B cell (primary cell): ENCODE measurements around the gene C16orf54. TPM values are rescaled to one million over a fixed set of nuclear protein-coding genes. Genes with fewer than 3 reads are reported as not detected.

Source experiments
- ATAC-seq: fragments of 200-7000 bp; cut with Tn5 transposase; one replicate; pipeline ENCODE4 v1.10.0; 2021; ENCODE audit warnings: low read depth, mild to moderate bottlenecking, moderate number of reproducible peaks, moderate library complexity
- CTCF ChIA-PET: fragments of 350-600 bp; sonication (Branson Sonifier 250); formaldehyde crosslinking; loops from one replicate; lab custom pipeline; 2021; ENCODE audit warnings: antibody characterized with exemption, inconsistent platforms; lab: Charles Lee
- POLR2A ChIA-PET: fragments of 350-600 bp; sonication (Branson Sonifier 250); formaldehyde crosslinking; loops from one replicate; lab custom pipeline; 2021; ENCODE audit warnings: antibody characterized with exemption; lab: Charles Lee
- DNase-seq: peaks from one replicate; pipeline ENCODE4 v3.0.0; 2013
- H2AFZ ChIP-seq: 2 replicates; pipeline ENCODE4 v1.6.1; 2012; ENCODE audit warnings: mild to moderate bottlenecking, low read depth, low read length; ENCODE audit not compliant: insufficient read depth, poor library complexity, severe bottlenecking
- H3K27ac ChIP-seq, 2 donors: 1 replicate in 1 of 2; 2 replicates in 1 of 2; pipeline ENCODE4 v1.5.1; 2012 to 2013; ENCODE audit warnings: low read length in 2 of 2, mild to moderate bottlenecking in 2 of 2, moderate library complexity in 1 of 2
- H3K27me3 ChIP-seq, 4 experiments: fragments of 200-600 bp in 1 of 4; sonication (generic) in 1 of 4; replicated peaks in 1 of 4; 1 replicate in 2 of 4; 2 replicates in 2 of 4; pipeline versions ENCODE4 v1.6.1 to v1.7.0; 2013 to 2016; ENCODE audit warnings: low read length in 3 of 4, mild to moderate bottlenecking in 2 of 4, mixed read lengths in 1 of 4, moderate library complexity in 1 of 4; ENCODE audit not compliant: insufficient read depth in 4 of 4, control insufficient read depth in 3 of 4; ENCODE audit errors: control extremely low read depth in 1 of 4
- H3K36me3 ChIP-seq, 2 experiments: replicated peaks in 1 of 2; 1 replicate in 1 of 2; 2 replicates in 1 of 2; pipeline versions ENCODE4 v1.6.1 to v1.7.1; 2013; ENCODE audit warnings: low read length in 1 of 2; ENCODE audit not compliant: insufficient read depth in 2 of 2, control insufficient read depth in 1 of 2; ENCODE audit errors: control extremely low read depth in 1 of 2, extremely low read depth in 1 of 2
- H3K4me1 ChIP-seq, 2 donors: fragments of 200-600 bp in 1 of 2; sonication (generic) in 1 of 2; 1 replicate in 1 of 2; 2 replicates in 1 of 2; pipeline versions ENCODE4 v1.5.1 to v1.6.1; 2013 to 2017; ENCODE audit warnings: low read length in 2 of 2; ENCODE audit not compliant: control insufficient read depth in 2 of 2, insufficient read depth in 2 of 2
- H3K4me2 ChIP-seq: replicated peaks from 2 replicates; pipeline ENCODE3; 2012; ENCODE audit warnings: mild to moderate bottlenecking, low read depth, low read length; ENCODE audit not compliant: poor library complexity, severe bottlenecking
- H3K4me3 ChIP-seq, 5 experiments: fragments of 200-600 bp in 1 of 5; sonication (generic) in 1 of 5; 1 replicate in 3 of 5; 2 replicates in 2 of 5; pipeline versions ENCODE4 v1.5.1 to v1.7.0; 2011 to 2016; ENCODE audit warnings: low read length in 4 of 5, mild to moderate bottlenecking in 4 of 5, low read depth in 2 of 5, control low read depth in 1 of 5, moderate library complexity in 1 of 5; ENCODE audit not compliant: insufficient read depth in 1 of 5; ENCODE audit errors: control extremely low read depth in 1 of 5, extremely low read depth in 1 of 5
- H3K79me2 ChIP-seq: fragments of 200-600 bp; sonication (generic); one replicate; pipeline ENCODE4 v1.6.0; 2016; ENCODE audit warnings: low read length; ENCODE audit not compliant: control insufficient read depth, insufficient read depth
- H3K9ac ChIP-seq: fragments of 200-600 bp; sonication (generic); 2 replicates; pipeline ENCODE4 v1.6.1; 2017; ENCODE audit warnings: mild to moderate bottlenecking, low read length, moderate library complexity
- H3K9me3 ChIP-seq, 3 donors: one replicate each; pipeline versions ENCODE4 v1.6.1 to v1.7.1; 2013; ENCODE audit warnings: low read length in 2 of 3; ENCODE audit not compliant: control insufficient read depth in 2 of 3, insufficient read depth in 1 of 3; ENCODE audit errors: control extremely low read depth in 1 of 3
- H4K20me1 ChIP-seq: 2 replicates; pipeline ENCODE4 v1.6.0; 2012; ENCODE audit warnings: mild to moderate bottlenecking, low read length; ENCODE audit not compliant: insufficient read depth, control insufficient read depth, poor library complexity, severe bottlenecking
- H3K27ac Mint-ChIP-seq: one replicate; pipeline ENCODE4 v1.8.0; 2021; ENCODE audit warnings: mixed read lengths
- H3K27me3 Mint-ChIP-seq: one replicate; pipeline ENCODE4 v1.8.0; 2021; ENCODE audit warnings: mixed read lengths
- H3K4me1 Mint-ChIP-seq: one replicate; pipeline ENCODE4 v1.8.0; 2021; ENCODE audit warnings: mixed read lengths
- H3K4me3 Mint-ChIP-seq: one replicate; pipeline ENCODE4 v1.8.0; 2021; ENCODE audit warnings: mixed read lengths
- H3K9me3 Mint-ChIP-seq: one replicate; pipeline ENCODE4 v1.8.0; 2022; ENCODE audit warnings: mixed read lengths; ENCODE audit not compliant: insufficient read depth
- EZH2 ChIP-seq: IDR thresholded peaks from 2 replicates; pipeline ENCODE4 v1.6.1; 2012; ENCODE audit warnings: borderline replicate concordance, low read depth, mild to moderate bottlenecking, moderate library complexity, low read length; ENCODE audit not compliant: insufficient read depth, poor library complexity, severe bottlenecking
- WGBS: methylation state at CpG from one replicate; pipeline ENCODE4 v1.1.5; 2013; ENCODE audit warnings: missing lambda C conversion rate; ENCODE audit not compliant: insufficient coverage; 5-methylcytosine and 5-hydroxymethylcytosine counted together
- intact Hi-C: fragments of 100-400 bp; cut with micrococcal nuclease; formaldehyde crosslinking; loops from one replicate; pipeline ENCODE4 v1.10.0; 2022
- polyA plus RNA-seq: library from polyadenylated mRNA; depleted of rRNA; stranded (reverse); fragments of >200 nt; gene quantifications from 2 replicates; pipeline ENCODE4 v1.2.3, GENCODE V29; 2012
- total RNA-seq, 2 donors: library from RNA; stranded (reverse); fragments of 120-200 nt in 1 of 2; gene quantifications; 1 replicate in 1 of 2; 2 replicates in 1 of 2; pipeline versions ENCODE4 v1.2.3 to v1.2.4, GENCODE V29; 2013 to 2022
- TF ChIP-seq, protein P1 (sequence below): fragments of 200-600 bp; IDR thresholded peaks from one replicate; pipeline ENCODE4 v1.8.0; 2022; ENCODE audit warnings: antibody characterized with exemption, mild to moderate bottlenecking

The C16orf54 gene
- total and polyA plus RNA-seq, 2 donors (not counting 1 experiment from before 2014, with no cell fraction given) = 44.0 to 68.3 TPM

DNA sequence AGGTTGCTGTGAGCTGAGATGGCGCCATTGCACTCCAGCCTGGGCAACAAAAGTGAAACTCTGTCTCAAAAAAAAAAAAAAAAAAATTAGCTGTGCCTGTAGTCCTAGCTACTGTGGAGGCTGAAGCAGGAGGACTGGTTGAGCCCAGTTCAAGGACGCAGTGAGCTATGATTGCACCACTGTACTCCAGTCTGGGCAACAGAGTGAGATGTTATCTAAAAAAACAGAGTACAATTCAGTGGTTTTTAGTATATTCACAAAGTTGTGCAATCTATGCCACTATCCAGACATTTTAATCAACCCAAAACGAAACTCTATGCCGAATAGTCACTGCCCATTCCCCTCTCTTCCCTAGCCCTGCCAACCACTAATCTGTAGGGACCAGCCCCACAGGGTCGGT, 25.1 kb downstream of the C16orf54 start:
- 83% methylated on average over 3 of the region's 5 CpGs for WGBS
- POLR2A ChIA-PET = interaction anchor here (0.7 to 1.3 kb wide), 2 partner anchors 45 to 84 kb away, joined by 4 read pairs; no protein-coding TSS in a partner anchor
- Histone ChIP-seq H2AFZ (no peak overlapping the region), H3K9ac (no peak overlapping the region), H3K4me2 (no peak overlapping the region), H3K4me3 (no peak overlapping the region), H3K4me1 (peaks cover 0 to 3% of the 10 kb centered on the region in 2 donors), H3K9me3 (no peaks in the 10 kb centered on the region), H4K20me1 (no peaks in the 10 kb centered on the region), H3K27ac (no peak overlapping the region), H3K27me3 (no peaks in the 10 kb centered on the region), H3K36me3 (no peaks in the 10 kb centered on the region), H3K79me2 (no peaks in the 10 kb centered on the region)
- no peak for DNase-seq
- ATAC-seq = no peak
- CTCF ChIA-PET = interaction anchor here (0.9 to 6.1 kb wide), 10 partner anchors 11 to 126 kb away, joined by 3 to 63 read pairs (median 4); partner anchors contain the start of gene KIF22
- peak overlapping the region; percentile 23 for H3K4me3 Mint-ChIP-seq
- peaks cover 6% of the 10 kb centered on the region for H3K4me1 Mint-ChIP-seq
- intact Hi-C loops = loop anchor here (1.0 kb wide), 1 partner anchor 20 kb away; no protein-coding TSS in a partner anchor
- TF ChIP-seq, protein P1, sequence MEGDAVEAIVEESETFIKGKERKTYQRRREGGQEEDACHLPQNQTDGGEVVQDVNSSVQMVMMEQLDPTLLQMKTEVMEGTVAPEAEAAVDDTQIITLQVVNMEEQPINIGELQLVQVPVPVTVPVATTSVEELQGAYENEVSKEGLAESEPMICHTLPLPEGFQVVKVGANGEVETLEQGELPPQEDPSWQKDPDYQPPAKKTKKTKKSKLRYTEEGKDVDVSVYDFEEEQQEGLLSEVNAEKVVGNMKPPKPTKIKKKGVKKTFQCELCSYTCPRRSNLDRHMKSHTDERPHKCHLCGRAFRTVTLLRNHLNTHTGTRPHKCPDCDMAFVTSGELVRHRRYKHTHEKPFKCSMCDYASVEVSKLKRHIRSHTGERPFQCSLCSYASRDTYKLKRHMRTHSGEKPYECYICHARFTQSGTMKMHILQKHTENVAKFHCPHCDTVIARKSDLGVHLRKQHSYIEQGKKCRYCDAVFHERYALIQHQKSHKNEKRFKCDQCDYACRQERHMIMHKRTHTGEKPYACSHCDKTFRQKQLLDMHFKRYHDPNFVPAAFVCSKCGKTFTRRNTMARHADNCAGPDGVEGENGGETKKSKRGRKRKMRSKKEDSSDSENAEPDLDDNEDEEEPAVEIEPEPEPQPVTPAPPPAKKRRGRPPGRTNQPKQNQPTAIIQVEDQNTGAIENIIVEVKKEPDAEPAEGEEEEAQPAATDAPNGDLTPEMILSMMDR = no peak
- no peak for TF ChIP-seq EZH2
- H3K27ac Mint-ChIP-seq = no peak overlapping the region
- no peaks in the 10 kb centered on the region for H3K9me3 Mint-ChIP-seq
- H3K27me3 Mint-ChIP-seq = no peaks in the 10 kb centered on the region

DNA sequence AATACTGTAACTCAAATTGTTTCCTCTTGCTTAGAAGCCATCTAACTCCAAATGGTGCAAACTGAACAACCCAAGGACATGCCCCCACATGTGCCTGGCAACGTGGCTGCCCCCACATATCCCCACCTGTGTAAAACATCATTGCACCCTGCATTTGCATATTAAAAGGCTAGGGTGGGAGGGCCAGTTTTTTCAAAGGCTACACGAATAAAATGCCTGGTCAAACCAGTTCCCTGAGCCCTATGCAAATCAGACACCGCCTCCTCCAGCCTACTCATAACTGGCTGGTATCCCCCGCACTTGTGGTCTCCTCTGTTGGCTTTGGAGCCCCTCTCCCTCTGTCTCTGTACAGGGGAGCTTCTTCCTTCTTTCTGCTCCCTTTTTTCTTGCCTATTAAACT, 26.7 kb downstream of the C16orf54 start:
- Mint-ChIP-seq H3K27ac (no peak overlapping the region), H3K27me3 (no peaks in the 10 kb centered on the region), H3K4me1 (peaks cover 6% of the 10 kb centered on the region), H3K4me3 (no peak overlapping the region), H3K9me3 (no peaks in the 10 kb centered on the region)
- H3K4me2 ChIP-seq = no peak overlapping the region
- no peaks in the 10 kb centered on the region for H3K36me3 ChIP-seq
- H4K20me1 ChIP-seq = no peaks in the 10 kb centered on the region
- ChIA-PET POLR2A (no interaction called here), CTCF (interaction anchor here (6.1 kb wide), 1 partner anchor 19 kb away, joined by 63 read pairs; no protein-coding TSS in a partner anchor)
- no peak for TF ChIP-seq EZH2
- TF ChIP-seq, protein P1 = no peak
- H3K79me2 ChIP-seq = no peaks in the 10 kb centered on the region
- DNase-seq = no peak
- no peak for ATAC-seq
- no peak overlapping the region for H2AFZ ChIP-seq
- WGBS = no CpG with 5 or more reads among the region's 4 CpGs
- no peaks in the 10 kb centered on the region for H3K9me3 ChIP-seq
- intact Hi-C loops = no loop called here
- peaks cover 0 to 3% of the 10 kb centered on the region in 2 donors for H3K4me1 ChIP-seq
- no peak overlapping the region for H3K27ac ChIP-seq
- H3K9ac ChIP-seq = no peak overlapping the region
- H3K27me3 ChIP-seq = no peaks in the 10 kb centered on the region
- H3K4me3 ChIP-seq = no peak overlapping the region
